HG03354 (cell line): ENCODE measurements around the gene CD2.

Experiments used
- ATAC-seq: cut with Tn5 transposase; IDR thresholded peaks from one replicate; pipeline ENCODE4 v1.9.1; 2021; ENCODE audit warnings: mild to moderate bottlenecking; ENCODE audit not compliant: unreplicated experiment, poor library complexity, severe bottlenecking

Gene CD2

DNA sequence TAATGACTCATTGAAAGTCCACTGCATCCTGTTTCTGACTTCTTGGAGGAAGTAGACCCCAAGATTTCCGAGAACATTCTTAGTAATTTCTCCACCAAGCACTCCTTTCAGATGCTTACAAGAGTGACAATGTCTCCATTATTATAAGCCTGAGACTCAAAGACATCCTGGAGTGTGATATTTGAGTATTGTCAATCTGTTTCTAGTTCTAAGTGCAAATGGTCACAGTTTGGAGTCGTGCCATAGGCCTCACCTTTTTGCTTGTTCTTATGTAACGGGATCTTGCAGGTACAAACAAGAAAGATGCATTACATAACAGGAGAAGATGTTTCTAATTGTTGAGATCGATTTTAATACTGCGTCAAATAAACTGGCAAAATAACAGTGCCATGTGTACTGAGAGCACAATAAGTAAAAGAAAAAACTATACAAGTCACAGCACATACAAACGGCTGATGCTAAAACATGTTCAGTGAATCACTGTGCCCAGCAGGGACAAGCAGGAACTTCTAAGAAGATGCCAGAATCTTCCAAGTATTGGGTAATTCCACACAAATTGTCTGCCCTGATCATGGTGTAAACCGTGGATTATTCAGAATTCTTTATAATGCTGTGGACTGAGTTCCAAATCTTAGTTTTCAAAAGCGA, 54.1 kb downstream of the CD2 start:
- ATAC-seq, result no peak

- ATAC-seq, result no peak
Measured at GRCh38 chr1:116808848-116809508, 54.7 kb downstream of the CD2 start.

DNA sequence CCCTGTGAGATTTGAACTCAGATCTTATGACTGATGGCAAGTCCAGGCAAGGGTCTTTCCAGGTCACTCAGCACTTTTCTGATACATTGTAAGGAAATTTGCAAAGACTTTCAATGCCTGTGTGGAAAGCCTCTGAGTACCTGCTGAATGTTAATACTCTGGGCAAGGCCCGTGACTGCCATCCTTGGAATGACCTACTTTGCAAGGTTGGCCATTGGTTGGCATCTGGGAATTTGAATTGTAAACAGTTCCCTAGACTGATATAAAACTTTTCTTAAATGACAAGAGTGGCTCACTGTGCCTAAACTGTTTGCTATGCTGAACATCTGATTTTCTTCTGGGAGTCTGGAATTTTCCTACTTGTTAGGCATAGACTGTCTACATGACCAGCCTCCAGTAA, 57.1 kb downstream of the CD2 start:
- no peak for ATAC-seq

DNA sequence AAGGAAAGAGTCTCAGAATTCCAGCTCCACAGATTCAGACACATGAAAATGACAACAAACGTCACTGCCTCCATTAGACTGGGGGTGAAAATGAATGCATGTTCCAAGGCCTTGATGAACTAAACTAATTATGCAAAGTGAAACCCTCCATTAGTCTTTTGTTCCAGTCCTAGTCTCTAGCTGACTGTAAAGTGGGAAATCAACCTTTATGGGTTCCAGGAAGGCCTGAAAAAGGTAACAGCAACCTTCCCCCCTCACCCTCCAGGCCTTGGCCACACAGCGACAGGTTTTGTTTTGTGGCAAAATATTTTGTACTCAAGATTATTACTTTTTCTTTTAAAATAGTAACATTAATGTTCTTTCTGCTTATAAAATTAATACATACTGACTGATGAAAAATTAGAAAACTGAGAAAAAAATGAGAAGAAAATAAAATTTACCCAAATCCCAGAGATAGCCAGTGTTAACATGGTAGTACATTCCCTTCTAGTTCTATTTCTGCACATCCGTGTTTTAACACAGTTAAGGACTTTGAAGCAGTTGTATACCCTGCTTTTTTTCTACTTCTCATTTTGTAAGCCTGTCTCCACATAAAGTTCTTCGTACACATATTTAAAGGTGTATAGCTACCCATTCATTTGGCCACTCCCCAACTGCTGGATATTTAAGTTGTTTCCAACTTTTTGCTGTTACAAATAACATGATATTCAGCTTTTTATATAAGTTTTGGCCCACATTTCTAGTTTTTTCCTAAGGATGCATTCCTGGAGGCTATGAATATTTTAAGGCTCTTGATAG, 60.9 kb downstream of the CD2 start:
- ATAC-seq, result no peak

- no peak for ATAC-seq
Measured at GRCh38 chr1:116817582-116818064, 63.4 kb downstream of the CD2 start.
